SK-N-SH (cell line): Measurements from ENCODE around the gene KCNAB1. TPM values are rescaled to one million over a fixed set of nuclear protein-coding genes. Genes with fewer than 3 reads are reported as not detected.

ENCODE experiments used
- CTCF ChIA-PET: fragments of 300-600, 350-600 bp; formaldehyde crosslinking; extraction: SDS; loops from one replicate; lab custom pipeline; 2021; lab: Yijun Ruan, JAX
- POLR2A ChIA-PET: fragments of 350-600 bp; sonication (Branson Sonifier 250); formaldehyde crosslinking; extraction: SDS; loops from one replicate; lab custom pipeline; 2020; ENCODE audit warnings: antibody characterized with exemption, inconsistent platforms; lab: Yijun Ruan, JAX
- DNase-seq: peaks from one replicate; pipeline ENCODE4 v3.0.0; 2012
- H2AFZ ChIP-seq: fragments of 200-600 bp; sonication (generic); 2 replicates; pipeline ENCODE4 v1.8.1; 2016; ENCODE audit warnings: antibody characterized with exemption, mild to moderate bottlenecking, low read depth
- H3F3A ChIP-seq: fragments of 200-600 bp; sonication (generic); replicated peaks from 2 replicates; pipeline ENCODE3; 2016; ENCODE audit warnings: antibody characterized with exemption, mild to moderate bottlenecking; ENCODE audit not compliant: insufficient read depth
- H3K27ac ChIP-seq, 2 experiments: fragments of 200-500 bp in 1 of 2; fragments of 200-600 bp in 1 of 2; sonication (Bioruptor generic) in 1 of 2; sonication (generic), shearing (Covaris generic) in 1 of 2; 2 replicates each; pipeline versions ENCODE4 v1.5.1 to v1.6.1; 2014 to 2016; ENCODE audit warnings: low read depth in 2 of 2, inconsistent platforms in 1 of 2, low read length in 1 of 2, mild to moderate bottlenecking in 1 of 2, mixed read lengths in 1 of 2
- H3K27me3 ChIP-seq: fragments of 200-600 bp; sonication (generic), shearing (Covaris generic); 2 replicates; pipeline ENCODE4 v1.6.1; 2016; ENCODE audit warnings: mixed run types; ENCODE audit not compliant: insufficient read depth
- H3K36me3 ChIP-seq, 2 experiments: fragments of 200-500 bp in 1 of 2; fragments of 200-600 bp in 1 of 2; sonication (Bioruptor generic) in 1 of 2; sonication (generic) in 1 of 2; replicated peaks in 1 of 2; 2 replicates each; pipeline versions ENCODE3 to v1.5.1; 2014 to 2016; ENCODE audit warnings: low read length in 1 of 2, mild to moderate bottlenecking in 1 of 2; ENCODE audit not compliant: insufficient read depth in 2 of 2, control insufficient read depth in 1 of 2
- H3K4me1 ChIP-seq, 2 experiments: fragments of 200-500 bp in 1 of 2; fragments of 200-600 bp in 1 of 2; sonication (Bioruptor generic) in 1 of 2; sonication (generic), shearing (Covaris generic) in 1 of 2; 2 replicates each; pipeline versions ENCODE4 v1.5.1 to v1.6.1; 2014 to 2016; ENCODE audit warnings: low read depth in 1 of 2, low read length in 1 of 2, mixed run types in 1 of 2; ENCODE audit not compliant: insufficient read depth in 2 of 2, control insufficient read depth in 1 of 2
- H3K4me2 ChIP-seq: fragments of 200-600 bp; sonication (generic), shearing (Covaris generic); 2 replicates; pipeline ENCODE4 v1.6.1; 2017; ENCODE audit warnings: mixed run types
- H3K4me3 ChIP-seq, 2 experiments: fragments of 200-500 bp in 1 of 2; fragments of 200-600 bp in 1 of 2; sonication (Bioruptor generic) in 1 of 2; sonication (generic), shearing (Covaris generic) in 1 of 2; 2 replicates each; pipeline versions ENCODE4 v1.5.1 to v1.8.1; 2014 to 2016; ENCODE audit warnings: low read depth in 2 of 2, inconsistent platforms in 1 of 2, low read length in 1 of 2, mild to moderate bottlenecking in 1 of 2, mixed read lengths in 1 of 2, moderate library complexity in 1 of 2
- H3K79me2 ChIP-seq: fragments of 200-600 bp; sonication (generic); 2 replicates; pipeline ENCODE4 v1.8.1; 2017; ENCODE audit warnings: mild to moderate bottlenecking; ENCODE audit not compliant: insufficient read depth
- H3K9ac ChIP-seq: fragments of 200-600 bp; sonication (generic); 2 replicates; pipeline ENCODE4 v1.6.1; 2017; ENCODE audit warnings: mixed run types
- H3K9me2 ChIP-seq: fragments of 200-600 bp; sonication (generic); 2 replicates; pipeline ENCODE4 v1.6.1; 2017; ENCODE audit warnings: mixed run types
- H3K9me3 ChIP-seq: fragments of 200-600 bp; sonication (generic); 2 replicates; pipeline ENCODE4 v1.6.1; 2017; ENCODE audit warnings: mixed run types, mild to moderate bottlenecking, moderate library complexity
- H4K20me1 ChIP-seq: fragments of 200-600 bp; sonication (generic); 2 replicates; pipeline ENCODE4 v1.6.1; 2017; ENCODE audit warnings: mild to moderate bottlenecking, mixed run types; ENCODE audit not compliant: insufficient read depth
- EP300 ChIP-seq, 2 experiments: IDR thresholded peaks; 2 replicates each; pipeline versions ENCODE4 v1.4.0 to v1.6.1; 2012; ENCODE audit warnings: borderline replicate concordance in 1 of 2, low read depth in 1 of 2, low read length in 1 of 2
- FOSL2 ChIP-seq: IDR thresholded peaks from 2 replicates; pipeline ENCODE4 v1.4.0; 2012; ENCODE audit warnings: low read depth, mild to moderate bottlenecking, moderate library complexity, borderline replicate concordance
- FOXJ3 ChIP-seq: sonication (generic); formaldehyde crosslinking; IDR thresholded peaks from 2 replicates; pipeline ENCODE4 v1.5.1; 2020; ENCODE audit warnings: mild to moderate bottlenecking, missing genetic modification reagents
- IRF3 ChIP-seq: fragments of 150-350 bp; IDR thresholded peaks from 2 replicates; pipeline ENCODE4 v1.6.1; 2016; ENCODE audit warnings: mild to moderate bottlenecking, low read depth, low read length
- MAX ChIP-seq: IDR thresholded peaks from 2 replicates; pipeline ENCODE4 v1.4.0; 2012; ENCODE audit warnings: low read depth
- RCOR1 ChIP-seq: fragments of 150-350 bp; IDR thresholded peaks from 2 replicates; pipeline ENCODE4 v1.6.1; 2017; ENCODE audit warnings: antibody characterized with exemption, low read length
- TCF12 ChIP-seq: IDR thresholded peaks from 2 replicates; pipeline ENCODE4 v1.4.0; 2012
- USF2 ChIP-seq: fragments of 150-350 bp; IDR thresholded peaks from 2 replicates; pipeline ENCODE4 v1.6.1; 2017; ENCODE audit warnings: antibody characterized with exemption, low read length, low read depth, borderline replicate concordance
- YY1 ChIP-seq: IDR thresholded peaks from 2 replicates; pipeline ENCODE4 v1.4.0; 2012; ENCODE audit warnings: low read depth, mild to moderate bottlenecking
- WGBS: methylation state at CpG from one replicate; pipeline ENCODE4 v1.1.6; 2017; ENCODE audit warnings: low lambda C conversion rate; 5-methylcytosine and 5-hydroxymethylcytosine counted together
- polyA plus RNA-seq, 3 experiments: library from polyadenylated mRNA; depleted of rRNA; stranded (reverse); fragments of >200 nt; gene quantifications; 2 replicates each; pipeline ENCODE4 v1.2.3, GENCODE V29; 2012

Gene KCNAB1
- polyA plus RNA-seq, 1 of the 3 experiments (the other 2 are of a cell fraction): 82.1 TPM

GRCh38 chr3:156368189-156368588, 247.8 kb downstream of the KCNAB1 start:
- Histone ChIP-seq H3K4me3 (no peak overlapping the region), H3K9me3 (no peaks in the 10 kb centered on the region), H2AFZ (no peak overlapping the region), H4K20me1 (no peaks in the 10 kb centered on the region), H3K4me2 (no peak overlapping the region), H3K9ac (no peak overlapping the region), H3K79me2 (peaks cover 95% of the 10 kb centered on the region), H3K27me3 (no peaks in the 10 kb centered on the region), H3K9me2 (no peaks in the 10 kb centered on the region), H3K27ac (no peak overlapping the region), H3K36me3 (peaks cover 0 to 6% of the 10 kb centered on the region in 2 experiments), H3K4me1 (peaks cover 14 to 18% of the 10 kb centered on the region in 2 experiments; a peak in 3 of 4 replicates), H3F3A (peaks cover 8% of the 10 kb centered on the region)
- ChIA-PET POLR2A (no interaction called here), CTCF (interaction anchor here (0.6 kb wide), 1 partner anchor 87 kb away, joined by 3 read pairs; no protein-coding TSS in a partner anchor)
- TF ChIP-seq USF2 (no peak), FOSL2 (no peak), TCF12 (no peak), RCOR1 (no peak), IRF3 (no peak), MAX (no peak), YY1 (no peak)
- DNase-seq: no peak
- WGBS: 84% methylated on average over 3 of the region's 3 CpGs

- Histone ChIP-seq H3K4me3 (no peak overlapping the region), H3K36me3 (peaks cover 0 to 5% of the 10 kb centered on the region in 2 experiments), H3K9me2 (no peaks in the 10 kb centered on the region), H3K27ac (peak overlapping the region in 1 of 2 experiments; percentile 85; a peak in 1 of 4 replicates), H3K4me1 (peaks cover 16 to 23% of the 10 kb centered on the region in 2 experiments; a peak in 3 of 4 replicates), H4K20me1 (no peaks in the 10 kb centered on the region), H2AFZ (no peak overlapping the region), H3K27me3 (no peaks in the 10 kb centered on the region), H3K79me2 (peaks cover 80% of the 10 kb centered on the region), H3K4me2 (no peak overlapping the region), H3K9me3 (no peaks in the 10 kb centered on the region), H3F3A (peaks cover 8% of the 10 kb centered on the region), H3K9ac (no peak overlapping the region)
- no peak for DNase-seq
- 93% methylated on average over 6 of the region's 6 CpGs for WGBS
- TF ChIP-seq FOXJ3 (CRISPR knock-in tag): no peak
- peak in 1 of 2 experiments; percentile 20; a peak in 1 of 4 replicates for TF ChIP-seq EP300 (IDR thresholded peaks at IDR 0.05; ENCODE audit: borderline replicate concordance in 1 of 2, low read depth in 1 of 2, low read length in 1 of 2)
- CTCF ChIA-PET: interaction anchor here (0.9 to 1.3 kb wide), 2 partner anchors 20 to 78 kb away, joined by 3 read pairs; no protein-coding TSS in a partner anchor
- POLR2A ChIA-PET: no interaction called here
Observed at GRCh38 chr3:156371701-156372100, 251.3 kb downstream of the KCNAB1 start.
